Parathyroid adenoma (tissue), 2 donors: Measurements from ENCODE around the gene ASRGL1.

Experiments used
- H2AFZ ChIP-seq: fragments of 300-600 bp; sonication (generic); one replicate; pipeline ENCODE4 v1.7.0; 2017; ENCODE audit warnings: antibody characterized with exemption, mild to moderate bottlenecking
- H3K27ac ChIP-seq: fragments of 300-600 bp; sonication (generic); one replicate; pipeline ENCODE4 v1.7.0; 2017
- H3K27me3 ChIP-seq: fragments of 300-600 bp; sonication (generic); one replicate; pipeline ENCODE4 v1.7.0; 2017; ENCODE audit warnings: low read length; ENCODE audit not compliant: control insufficient read depth, insufficient read depth
- H3K36me3 ChIP-seq: fragments of 300-600 bp; sonication (generic); one replicate; pipeline ENCODE4 v1.7.0; 2017; ENCODE audit warnings: low read length; ENCODE audit not compliant: control insufficient read depth, insufficient read depth
- H3K4me1 ChIP-seq: fragments of 300-600 bp; sonication (generic); one replicate; pipeline ENCODE4 v1.7.0; 2017; ENCODE audit warnings: control low read depth
- H3K4me2 ChIP-seq: fragments of 300-600 bp; sonication (generic); one replicate; pipeline ENCODE4 v1.7.0; 2017; ENCODE audit warnings: low read length
- H3K4me3 ChIP-seq: fragments of 300-600 bp; sonication (generic); one replicate; pipeline ENCODE4 v1.7.0; 2017; ENCODE audit warnings: low read depth, low read length
- H3K79me2 ChIP-seq: fragments of 300-600 bp; sonication (generic); one replicate; pipeline ENCODE4 v1.7.0; 2017; ENCODE audit warnings: control low read depth
- H3K9ac ChIP-seq: fragments of 300-600 bp; sonication (generic); one replicate; pipeline ENCODE4 v1.7.0; 2017; ENCODE audit warnings: mild to moderate bottlenecking
- H3K9me3 ChIP-seq: fragments of 300-600 bp; sonication (generic); one replicate; pipeline ENCODE4 v1.7.0; 2017; ENCODE audit warnings: low read length; ENCODE audit not compliant: control insufficient read depth
- CTCF ChIP-seq: fragments of 300-600 bp; sonication (generic); IDR thresholded peaks from one replicate; pipeline ENCODE4 v1.7.0; 2017; ENCODE audit warnings: antibody characterized with exemption, mild to moderate bottlenecking
- donor health status: primary hyperparathyroidism.

Gene ASRGL1

GRCh38 chr11:62435846-62436660 is 98.8 kb downstream of the ASRGL1 start:
- no peaks in the 10 kb centered on the region for H3K79me2 ChIP-seq
- H3K4me1 ChIP-seq, result no peaks in the 10 kb centered on the region
- no peaks in the 10 kb centered on the region for H3K27me3 ChIP-seq
- no peaks in the 10 kb centered on the region for H3K36me3 ChIP-seq
- H3K9ac ChIP-seq, result no peak overlapping the region
- no peak for TF ChIP-seq CTCF
- no peak overlapping the region for H3K4me2 ChIP-seq
- H3K4me3 ChIP-seq, result no peak overlapping the region
- H3K27ac ChIP-seq, result no peak overlapping the region
- no peak overlapping the region for H2AFZ ChIP-seq
- no peaks in the 10 kb centered on the region for H3K9me3 ChIP-seq

GRCh38 chr11:62437616-62438015 is 100.4 kb downstream of the ASRGL1 start:
- Histone ChIP-seq H3K27me3 (no peaks in the 10 kb centered on the region), H3K4me1 (no peaks in the 10 kb centered on the region), H3K9me3 (no peaks in the 10 kb centered on the region), H3K4me2 (no peak overlapping the region), H3K4me3 (no peak overlapping the region), H3K9ac (no peak overlapping the region), H2AFZ (no peak overlapping the region), H3K27ac (no peak overlapping the region), H3K79me2 (no peaks in the 10 kb centered on the region), H3K36me3 (no peaks in the 10 kb centered on the region)
- TF ChIP-seq CTCF, result no peak

- Histone ChIP-seq H3K4me2 (no peak overlapping the region), H3K4me1 (no peaks in the 10 kb centered on the region)
Observed at GRCh38 chr11:62438641-62439040, 101.4 kb downstream of the ASRGL1 start.

GRCh38 chr11:62439785-62440602 is 102.7 kb downstream of the ASRGL1 start:
- no peaks in the 10 kb centered on the region for H3K27me3 ChIP-seq
- no peak for TF ChIP-seq CTCF
- H3K4me1 ChIP-seq, result peaks cover 9% of the 10 kb centered on the region
- H3K4me2 ChIP-seq, result no peak overlapping the region
- H3K79me2 ChIP-seq, result no peaks in the 10 kb centered on the region
- H3K36me3 ChIP-seq, result no peaks in the 10 kb centered on the region
- no peak overlapping the region for H3K4me3 ChIP-seq
- peak overlapping the region; percentile 56 for H2AFZ ChIP-seq
- no peaks in the 10 kb centered on the region for H3K9me3 ChIP-seq
- peak overlapping the region; percentile 49 for H3K27ac ChIP-seq
- H3K9ac ChIP-seq, result no peak overlapping the region

More at GRCh38 chr11:62438641-62439040, 101.4 kb downstream of the ASRGL1 start:
- H3K4me3 ChIP-seq, result no peak overlapping the region
- H2AFZ ChIP-seq, result no peak overlapping the region
- H3K27me3 ChIP-seq, result no peaks in the 10 kb centered on the region
- no peak for TF ChIP-seq CTCF
- H3K9me3 ChIP-seq, result no peaks in the 10 kb centered on the region
- H3K36me3 ChIP-seq, result no peaks in the 10 kb centered on the region
- no peak overlapping the region for H3K9ac ChIP-seq
- no peak overlapping the region for H3K27ac ChIP-seq
- no peaks in the 10 kb centered on the region for H3K79me2 ChIP-seq
